Panc1 (cell line): ENCODE data around the gene UNC93A. TPM values are rescaled to one million over a fixed set of nuclear protein-coding genes. Genes with fewer than 3 reads are reported as not detected.
"Not testable (repeated sequence)": the region's sequence is repeated elsewhere in the genome, so short reads cannot be mapped to it uniquely, and the experiment has no call there.

ENCODE experiments used
- ATAC-seq: fragments of 200-7000 bp; cut with Tn5 transposase; 2 replicates; pipeline ENCODE4 v1.9.1; 2020; ENCODE audit warnings: mild to moderate bottlenecking, moderate library complexity
- BruUV-seq: library from RNA; stranded (reverse); fragments of 400-500 nt; replicated peaks from 2 replicates; lab custom pipeline; 2021; lab: Mats Ljungman, UMichigan
- CTCF ChIA-PET: fragments of 300-600 bp; sonication (Branson Sonifier 250); formaldehyde crosslinking; loops from one replicate; lab custom pipeline; 2022; ENCODE audit warnings: antibody characterized with exemption; lab: Charles Lee
- POLR2A ChIA-PET: fragments of 300-600 bp; sonication (Branson Sonifier 250); formaldehyde crosslinking; loops from one replicate; lab custom pipeline; 2022; ENCODE audit warnings: antibody characterized with exemption; lab: Charles Lee
- DNase-seq: peaks from one replicate; pipeline ENCODE4 v3.0.0-alpha.2; 2010; ENCODE audit warnings: low read depth, low spot score
- H3K27ac ChIP-seq: 2 replicates; pipeline ENCODE4 v1.5.1; 2011; ENCODE audit warnings: mild to moderate bottlenecking, low read length, inconsistent platforms
- H3K27me3 ChIP-seq: fragments of 200-500 bp; sonication (Bioruptor generic); 2 replicates; pipeline ENCODE4 v1.6.0; 2014; ENCODE audit warnings: low read length, inconsistent platforms; ENCODE audit not compliant: control insufficient read depth, insufficient read depth
- H3K36me3 ChIP-seq: fragments of 200-500 bp; sonication (Bioruptor generic); 2 replicates; pipeline ENCODE4 v1.5.1; 2014; ENCODE audit warnings: inconsistent platforms, mild to moderate bottlenecking, low read length, moderate library complexity; ENCODE audit not compliant: control insufficient read depth, insufficient read depth
- H3K4me1 ChIP-seq: 2 replicates; pipeline ENCODE4 v1.5.1; 2011; ENCODE audit warnings: inconsistent platforms, mild to moderate bottlenecking, low read length, moderate library complexity; ENCODE audit not compliant: control insufficient read depth, insufficient read depth
- H3K4me3 ChIP-seq, 2 experiments: 2 replicates each; pipeline ENCODE4 v1.5.1; 2011 to 2012; ENCODE audit warnings: low read depth in 2 of 2, low read length in 2 of 2, mild to moderate bottlenecking in 2 of 2, inconsistent platforms in 1 of 2, moderate library complexity in 1 of 2
- H3K9me3 ChIP-seq: fragments of 200-500 bp; sonication (Bioruptor generic); 2 replicates; pipeline ENCODE4 v1.5.1; 2014; ENCODE audit warnings: low read depth, mild to moderate bottlenecking, inconsistent platforms, low read length, moderate library complexity; ENCODE audit not compliant: control insufficient read depth, insufficient read depth
- CTCF ChIP-seq: fragments of 450-650 bp; IDR thresholded peaks from 2 replicates; pipeline ENCODE4 v1.5.1; 2017; ENCODE audit warnings: mild to moderate bottlenecking
- POLR2AphosphoS5 ChIP-seq: IDR thresholded peaks from 2 replicates; pipeline ENCODE4 v1.6.1; 2012; ENCODE audit warnings: mild to moderate bottlenecking, low read depth, low read length, moderate library complexity
- REST ChIP-seq, 2 experiments: IDR thresholded peaks; 2 replicates each; pipeline ENCODE4 v1.6.1; 2011 to 2012; ENCODE audit warnings: low read depth in 2 of 2, control low read depth in 1 of 2, low read length in 1 of 2, mild to moderate bottlenecking in 1 of 2, moderate library complexity in 1 of 2; ENCODE audit not compliant: insufficient read depth in 1 of 2
- SIN3A ChIP-seq: IDR thresholded peaks from 2 replicates; pipeline ENCODE4 v1.6.1; 2012; ENCODE audit warnings: low read depth, mild to moderate bottlenecking, low read length, moderate library complexity, borderline replicate concordance; ENCODE audit not compliant: insufficient read depth
- TCF7L2 ChIP-seq: IDR thresholded peaks from 2 replicates; pipeline ENCODE4 v1.6.1; 2011; ENCODE audit warnings: mild to moderate bottlenecking, low read depth, low read length, inconsistent platforms
- in situ Hi-C: cut with HindIII; loops from 2 replicates; pipeline ENCODE4 v1.10.0; 2016; ENCODE audit warnings: low sequenced_read_pairs, low pct_unique_long_range_greater_than_20kb
- intact Hi-C: fragments of 100-400 bp; cut with micrococcal nuclease; formaldehyde crosslinking; loops from one replicate; pipeline ENCODE4 v1.10.0; 2022; ENCODE audit not compliant: unreplicated experiment
- total RNA-seq: library from RNA; stranded (reverse); gene quantifications from one replicate; pipeline ENCODE4 v1.2.1, GENCODE V29; 2021; ENCODE audit not compliant: unreplicated experiment

The UNC93A gene
- total RNA-seq, 1 experiment from 2014 or later = not detected

GRCh38 chr6:167311286-167311685 is 20.2 kb downstream of the UNC93A start:
- Histone ChIP-seq H3K27me3 (no peaks in the 10 kb centered on the region; the same call in 1 of the 2 replicates), H3K4me1 (no peaks in the 10 kb centered on the region), H3K36me3 (no peaks in the 10 kb centered on the region), H3K9me3 (no peaks in the 10 kb centered on the region), H3K4me3 (no peak overlapping the region), H3K27ac (no peak overlapping the region)
- ChIA-PET CTCF (no interaction called here), POLR2A (no interaction called here)
- TF ChIP-seq POLR2AphosphoS5 (no peak), SIN3A (no peak), TCF7L2 (no peak), CTCF (no peak), REST (IDR thresholded peaks at IDR 0.05; ENCODE audit: insufficient read depth in 1 of 2, low read depth in 2 of 2, low read length in 1 of 2) (no peak)
- ATAC-seq (no peak), DNase-seq (no peak)
- BruUV-seq = no TSS peak
- intact Hi-C loops = no loop called here
- in situ Hi-C loops = no loop called here

GRCh38 chr6:167311691-167312090 is 20.6 kb downstream of the UNC93A start:
- CTCF ChIA-PET, in situ Hi-C loops, H3K27ac ChIP-seq, H3K9me3 ChIP-seq, H3K4me3 ChIP-seq, POLR2A ChIA-PET, DNase-seq, H3K36me3 ChIP-seq, ATAC-seq, H3K27me3 ChIP-seq, H3K4me1 ChIP-seq, intact Hi-C loops, BruUV-seq: not testable (repeated sequence)

GRCh38 chr6:167314180-167314821 is 23.2 kb downstream of the UNC93A start:
- DNase-seq (no peak), ATAC-seq (no peak)
- Histone ChIP-seq H3K27me3 (no peaks in the 10 kb centered on the region; the same call in 1 of the 2 replicates), H3K36me3 (no peaks in the 10 kb centered on the region), H3K9me3 (no peaks in the 10 kb centered on the region), H3K4me3 (no peak overlapping the region), H3K27ac (no peak overlapping the region), H3K4me1 (no peaks in the 10 kb centered on the region; the same call in 1 of the 2 replicates)
- TF ChIP-seq REST (IDR thresholded peaks at IDR 0.05; ENCODE audit: insufficient read depth in 1 of 2, low read depth in 2 of 2, low read length in 1 of 2) = no peak
- no peak for TF ChIP-seq POLR2AphosphoS5
- in situ Hi-C loops = no loop called here
- ChIA-PET CTCF (no interaction called here), POLR2A (no interaction called here)
- BruUV-seq = no TSS peak
- intact Hi-C loops = no loop called here
